Subcutaneous adipose tissue (tissue), 4 donors: ENCODE data around the gene RAB11A. TPM values are rescaled to one million over a fixed set of nuclear protein-coding genes. Genes with fewer than 3 reads are reported as not detected.

Experiments used
- total RNA-seq, 4 donors: library from RNA; depleted of rRNA; stranded (reverse); fragments of >200 nt; gene quantifications; one replicate each; pipeline ENCODE4 v1.1.0, GENCODE V29; 2016
- TF ChIP-seq, protein P1 (sequence below): fragments of 450-650 bp; IDR thresholded peaks from one replicate; pipeline ENCODE4 v1.5.1; 2016; ENCODE audit warnings: low read depth, mild to moderate bottlenecking, control low read depth, antibody characterized with exemption, moderate library complexity

RAB11A gene
- 100 to 1,000 TPM; 121 to 283 (median 143) TPM for total RNA-seq

DNA sequence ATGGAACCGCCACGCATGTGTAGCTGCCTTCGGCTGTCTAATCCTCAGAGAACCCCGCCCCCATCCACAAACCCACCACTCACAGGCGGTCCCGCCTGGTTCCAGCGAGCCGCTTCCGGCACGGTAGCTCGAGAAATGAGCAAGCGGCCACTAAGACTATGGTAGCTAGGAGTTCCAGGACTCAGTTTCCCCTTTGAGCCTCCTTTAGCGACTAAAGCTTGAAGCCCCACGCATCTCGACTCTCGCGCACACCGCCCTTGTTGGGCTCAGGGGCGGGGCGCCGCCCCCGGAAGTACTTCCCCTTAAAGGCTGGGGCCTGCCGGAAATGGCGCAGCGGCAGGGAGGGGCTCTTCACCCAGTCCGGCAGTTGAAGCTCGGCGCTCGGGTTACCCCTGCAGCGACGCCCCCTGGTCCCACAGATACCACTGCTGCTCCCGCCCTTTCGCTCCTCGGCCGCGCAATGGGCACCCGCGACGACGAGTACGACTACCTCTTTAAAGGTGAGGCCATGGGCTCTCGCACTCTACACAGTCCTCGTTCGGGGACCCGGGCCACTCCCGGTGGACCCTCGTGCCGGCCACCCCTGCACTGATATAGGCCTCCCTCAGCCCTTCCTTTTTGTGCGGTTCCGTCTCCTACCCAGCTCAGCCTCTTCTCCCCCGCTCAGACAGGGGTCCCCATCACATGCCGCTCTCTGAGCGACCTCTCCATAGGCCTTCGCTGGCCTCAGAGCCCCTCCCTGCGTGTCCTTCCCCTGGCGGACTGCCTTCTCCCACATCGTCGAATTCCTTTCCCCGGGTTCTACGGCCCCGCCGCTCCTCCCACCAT is at the start of gene RAB11A:
RAB11A (plus strand) TSS at position 366 of the 828 bp plus-strand sequence; CDS start at position 461, 95 bp downstream.
- TF ChIP-seq, protein P1, sequence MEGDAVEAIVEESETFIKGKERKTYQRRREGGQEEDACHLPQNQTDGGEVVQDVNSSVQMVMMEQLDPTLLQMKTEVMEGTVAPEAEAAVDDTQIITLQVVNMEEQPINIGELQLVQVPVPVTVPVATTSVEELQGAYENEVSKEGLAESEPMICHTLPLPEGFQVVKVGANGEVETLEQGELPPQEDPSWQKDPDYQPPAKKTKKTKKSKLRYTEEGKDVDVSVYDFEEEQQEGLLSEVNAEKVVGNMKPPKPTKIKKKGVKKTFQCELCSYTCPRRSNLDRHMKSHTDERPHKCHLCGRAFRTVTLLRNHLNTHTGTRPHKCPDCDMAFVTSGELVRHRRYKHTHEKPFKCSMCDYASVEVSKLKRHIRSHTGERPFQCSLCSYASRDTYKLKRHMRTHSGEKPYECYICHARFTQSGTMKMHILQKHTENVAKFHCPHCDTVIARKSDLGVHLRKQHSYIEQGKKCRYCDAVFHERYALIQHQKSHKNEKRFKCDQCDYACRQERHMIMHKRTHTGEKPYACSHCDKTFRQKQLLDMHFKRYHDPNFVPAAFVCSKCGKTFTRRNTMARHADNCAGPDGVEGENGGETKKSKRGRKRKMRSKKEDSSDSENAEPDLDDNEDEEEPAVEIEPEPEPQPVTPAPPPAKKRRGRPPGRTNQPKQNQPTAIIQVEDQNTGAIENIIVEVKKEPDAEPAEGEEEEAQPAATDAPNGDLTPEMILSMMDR = no peak

DNA sequence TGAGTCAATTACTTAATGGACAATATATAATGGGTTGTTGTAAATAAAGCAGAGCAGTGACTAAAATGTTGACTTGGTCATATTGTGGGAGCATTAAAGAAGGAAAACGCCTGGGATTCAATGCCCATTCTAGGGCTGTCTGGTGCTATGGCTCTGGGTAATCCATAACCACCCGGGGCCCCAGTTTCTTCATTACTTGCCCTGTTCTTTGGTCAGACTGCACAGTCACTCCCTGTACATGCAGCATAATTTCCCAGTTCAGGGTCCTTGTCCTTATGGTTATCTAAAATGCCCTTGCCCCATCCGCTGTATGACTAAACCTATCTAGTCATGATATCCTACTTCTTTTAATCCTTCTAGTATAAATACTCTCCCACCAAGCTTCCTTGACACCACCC is 49.7 kb upstream of the RAB11A start:
- TF ChIP-seq, protein P1 = no peak

DNA sequence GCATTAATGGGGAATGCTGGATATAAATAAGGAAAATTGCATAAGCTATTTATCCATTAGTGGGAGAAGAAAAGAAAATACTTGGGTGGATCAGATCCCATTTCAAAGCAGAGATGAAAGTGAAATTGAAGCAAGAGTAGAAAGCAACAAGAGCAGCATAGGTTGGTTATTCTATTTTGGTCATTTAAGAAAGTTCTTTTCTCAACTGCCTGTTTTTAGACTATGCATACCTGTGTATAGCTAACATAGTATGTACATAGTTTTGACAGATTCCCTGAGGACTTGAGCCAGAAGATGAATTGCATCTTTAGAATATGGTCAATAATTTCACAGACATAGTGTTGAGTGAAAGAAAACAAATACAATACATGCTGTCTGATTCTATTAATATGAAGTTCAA is 48.2 kb upstream of the RAB11A start:
- TF ChIP-seq, protein P1 = no peak

DNA sequence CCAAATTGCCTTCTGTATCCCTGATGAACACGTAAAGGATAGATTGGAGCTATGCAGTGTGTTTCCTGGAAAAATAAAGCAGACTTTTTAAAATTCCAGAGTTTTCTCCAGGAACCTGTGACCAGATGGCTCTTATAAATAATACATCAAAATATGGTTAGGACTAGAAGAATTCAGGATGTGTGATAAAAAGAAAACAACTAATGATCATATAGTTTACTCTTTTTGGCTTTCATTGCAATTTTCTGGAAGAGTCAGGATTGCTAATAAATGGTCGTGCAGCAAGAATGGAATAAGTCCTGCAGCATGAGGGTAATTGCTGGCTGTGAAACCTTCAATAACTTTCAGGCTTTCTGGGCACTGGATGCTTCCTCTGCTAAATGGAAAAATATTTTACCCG is 47.0 kb upstream of the RAB11A start:
- TF ChIP-seq, protein P1 = no peak

DNA sequence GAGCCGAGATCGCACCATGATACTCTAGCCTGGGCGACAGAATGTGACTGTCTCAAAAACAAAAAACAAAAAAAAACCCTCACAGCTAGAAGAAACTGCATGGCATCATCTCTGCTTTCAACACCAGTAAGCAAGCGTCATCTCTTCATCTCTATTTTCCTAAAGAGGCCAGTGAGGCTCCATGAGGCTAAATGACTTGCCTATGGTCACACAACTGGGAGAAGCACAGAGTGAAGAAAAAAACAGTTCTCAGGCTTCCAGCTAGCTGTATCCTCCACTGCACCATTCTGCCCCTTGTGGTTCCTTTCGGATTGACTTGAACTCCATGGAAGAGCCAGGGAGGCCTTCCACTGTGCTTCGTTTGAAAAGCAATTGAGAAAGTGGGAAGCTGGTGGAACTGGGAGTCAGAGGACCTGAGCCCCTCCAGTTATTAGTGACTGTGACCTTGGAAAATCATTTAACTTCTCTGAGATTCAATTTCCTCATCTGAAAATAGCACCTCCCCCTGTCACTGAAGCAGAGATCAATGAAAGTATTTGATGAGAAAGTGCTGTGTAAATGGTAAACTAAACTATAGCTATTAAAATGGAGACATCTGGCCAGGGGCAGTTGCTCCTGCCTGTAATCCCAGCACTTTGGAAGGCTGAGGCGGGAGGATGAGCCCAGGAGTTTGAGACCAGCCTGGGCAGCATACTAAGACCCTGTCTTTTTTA is 45.1 kb upstream of the RAB11A start:
- TF ChIP-seq, protein P1 = no peak

DNA sequence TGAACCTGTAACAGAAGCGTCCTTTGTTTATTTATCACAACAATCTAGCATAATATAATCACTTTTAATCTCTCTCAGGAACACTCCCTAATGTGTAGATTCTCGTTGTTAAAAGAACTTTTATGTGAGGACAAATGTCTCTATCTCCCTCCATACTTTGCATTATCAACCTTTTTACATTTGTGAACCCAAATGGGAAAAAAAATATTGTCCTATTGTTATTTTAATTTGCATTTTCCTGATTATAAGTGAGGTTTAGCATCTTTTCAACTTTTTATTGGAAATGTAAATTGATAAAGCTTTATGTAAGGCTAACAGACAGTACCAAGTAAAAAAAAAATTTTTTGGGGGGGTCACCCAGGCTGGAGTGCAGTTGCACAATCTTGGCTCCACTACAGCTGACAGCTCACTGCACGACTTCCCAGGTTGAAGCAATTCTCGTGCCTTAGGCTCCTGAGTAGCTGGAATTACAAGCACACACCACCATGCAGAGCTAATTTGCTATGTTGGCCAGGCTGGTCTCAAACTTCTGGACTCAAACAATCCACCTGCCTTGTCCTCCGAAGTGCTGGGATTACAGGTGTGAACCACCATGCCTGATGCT is 44.2 kb upstream of the RAB11A start:
- TF ChIP-seq, protein P1 = no peak

DNA sequence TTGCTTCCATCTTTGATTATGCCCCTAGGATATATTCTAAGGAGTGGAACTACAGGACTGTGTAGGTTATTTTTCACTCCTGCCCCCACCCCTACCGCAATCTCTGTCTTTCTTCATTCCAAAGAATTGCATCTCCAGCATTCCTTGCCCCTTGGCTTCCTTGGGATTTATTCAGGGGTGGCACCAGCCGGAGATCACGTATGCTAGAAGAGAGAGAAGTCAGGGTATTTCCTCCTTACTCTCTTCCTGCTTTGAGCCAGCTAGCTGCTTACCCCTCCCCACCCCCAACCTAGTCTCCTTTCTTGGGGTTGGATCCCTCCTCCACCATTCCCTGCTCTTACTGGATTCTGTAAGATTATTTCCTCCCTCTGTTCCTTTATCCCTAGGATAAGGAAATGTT is 42.2 kb upstream of the RAB11A start:
- TF ChIP-seq, protein P1 = no peak
